HEK293 (cell line): ENCODE data around the gene FXYD6.

Experiments used
- BCL11A ChIP-seq: fragments of 450-650 bp; formaldehyde crosslinking; IDR thresholded peaks from 2 replicates; pipeline ENCODE4 v1.5.1; 2016; ENCODE audit warnings: low read depth, missing biosample characterization, missing genetic modification characterization
- EGR2 ChIP-seq: fragments of 450-650 bp; formaldehyde crosslinking; IDR thresholded peaks from 2 replicates; pipeline ENCODE4 v1.5.1; 2016; ENCODE audit warnings: low read depth, missing biosample characterization, missing genetic modification characterization
- GLIS2 ChIP-seq: fragments of 450-650 bp; formaldehyde crosslinking; IDR thresholded peaks from 2 replicates; pipeline ENCODE4 v1.5.1; 2016; ENCODE audit warnings: missing biosample characterization, missing genetic modification characterization
- HIC1 ChIP-seq: fragments of 450-650 bp; formaldehyde crosslinking; IDR thresholded peaks from 2 replicates; pipeline ENCODE4 v1.5.1; 2016; ENCODE audit warnings: missing biosample characterization, missing genetic modification characterization
- KLF1 ChIP-seq: fragments of 450-650 bp; formaldehyde crosslinking; IDR thresholded peaks from 2 replicates; pipeline ENCODE4 v1.5.1; 2016; ENCODE audit warnings: missing biosample characterization, missing genetic modification characterization
- KLF10 ChIP-seq: fragments of 450-650 bp; IDR thresholded peaks from 2 replicates; pipeline ENCODE4 v1.5.1; 2018; ENCODE audit warnings: missing biosample characterization, mild to moderate bottlenecking, missing genetic modification characterization
- KLF16 ChIP-seq: fragments of 450-650 bp; formaldehyde crosslinking; IDR thresholded peaks from 2 replicates; pipeline ENCODE4 v1.5.1; 2017; ENCODE audit warnings: missing biosample characterization, missing genetic modification characterization
- KLF9 ChIP-seq: fragments of 450-650 bp; formaldehyde crosslinking; IDR thresholded peaks from 2 replicates; pipeline ENCODE4 v1.5.1; 2016; ENCODE audit warnings: missing biosample characterization, missing genetic modification characterization, low read depth
- PRDM4 ChIP-seq: fragments of 450-650 bp; formaldehyde crosslinking; IDR thresholded peaks from 2 replicates; pipeline ENCODE4 v1.5.1; 2017; ENCODE audit warnings: missing biosample characterization, missing genetic modification characterization
- SCRT2 ChIP-seq: fragments of 450-650 bp; formaldehyde crosslinking; IDR thresholded peaks from 2 replicates; pipeline ENCODE4 v1.5.1; 2016; ENCODE audit warnings: missing biosample characterization, missing genetic modification characterization
- SP3 ChIP-seq: fragments of 450-650 bp; formaldehyde crosslinking; IDR thresholded peaks from 2 replicates; pipeline ENCODE4 v1.5.1; 2016; ENCODE audit warnings: missing biosample characterization, missing genetic modification characterization
- SP7 ChIP-seq: fragments of 450-650 bp; formaldehyde crosslinking; IDR thresholded peaks from 2 replicates; pipeline ENCODE4 v1.5.1; 2016; ENCODE audit warnings: missing biosample characterization, missing genetic modification characterization
- TRIM28 ChIP-seq: IDR thresholded peaks from 2 replicates; pipeline ENCODE4 v1.6.1; 2011; ENCODE audit warnings: low read length, control low read depth, borderline replicate concordance
- ZBTB17 ChIP-seq: fragments of 450-650 bp; formaldehyde crosslinking; IDR thresholded peaks from 2 replicates; pipeline ENCODE4 v1.5.1; 2016; ENCODE audit warnings: missing biosample characterization, missing genetic modification characterization
- ZEB2 ChIP-seq: fragments of 450-650 bp; formaldehyde crosslinking; IDR thresholded peaks from 2 replicates; pipeline ENCODE4 v1.5.1; 2016; ENCODE audit warnings: missing biosample characterization, missing genetic modification characterization
- ZFHX2 ChIP-seq: fragments of 450-650 bp; formaldehyde crosslinking; conservative IDR thresholded peaks from 2 replicates; pipeline ENCODE4 v1.5.1; 2016; ENCODE audit warnings: missing biosample characterization, missing genetic modification characterization
- ZIC2 ChIP-seq: fragments of 450-650 bp; formaldehyde crosslinking; IDR thresholded peaks from 2 replicates; pipeline ENCODE4 v1.5.1; 2016; ENCODE audit warnings: missing biosample characterization, missing genetic modification characterization
- ZNF132 ChIP-seq: fragments of 450-650 bp; formaldehyde crosslinking; IDR thresholded peaks from 2 replicates; pipeline ENCODE4 v1.5.1; 2017; ENCODE audit warnings: missing biosample characterization, missing genetic modification characterization, borderline replicate concordance
- ZNF133 ChIP-seq: fragments of 450-650 bp; formaldehyde crosslinking; IDR thresholded peaks from 2 replicates; pipeline ENCODE4 v1.5.1; 2016; ENCODE audit warnings: missing biosample characterization, missing genetic modification characterization
- ZNF16 ChIP-seq: fragments of 450-650 bp; formaldehyde crosslinking; IDR thresholded peaks from 2 replicates; pipeline ENCODE4 v1.5.1; 2016; ENCODE audit warnings: low read depth, missing biosample characterization, missing genetic modification characterization
- ZNF19 ChIP-seq: fragments of 450-650 bp; formaldehyde crosslinking; IDR thresholded peaks from 2 replicates; pipeline ENCODE4; 2016; ENCODE audit warnings: missing biosample characterization, missing genetic modification characterization, low read depth
- ZNF2 ChIP-seq: fragments of 450-650 bp; formaldehyde crosslinking; IDR thresholded peaks from 2 replicates; pipeline ENCODE4 v1.5.1; 2016; ENCODE audit warnings: missing biosample characterization, missing genetic modification characterization
- ZNF211 ChIP-seq: fragments of 450-650 bp; formaldehyde crosslinking; IDR thresholded peaks from 2 replicates; pipeline ENCODE4 v1.5.1; 2016; ENCODE audit warnings: low read depth, missing biosample characterization, missing genetic modification characterization
- ZNF24 ChIP-seq: fragments of 450-650 bp; formaldehyde crosslinking; IDR thresholded peaks from 2 replicates; pipeline ENCODE4 v1.5.1; 2016; ENCODE audit warnings: missing biosample characterization, missing genetic modification characterization
- ZNF366 ChIP-seq: fragments of 450-650 bp; formaldehyde crosslinking; conservative IDR thresholded peaks from 2 replicates; pipeline ENCODE4 v1.5.1; 2016; ENCODE audit warnings: missing biosample characterization, missing genetic modification characterization
- ZNF514 ChIP-seq: fragments of 450-650 bp; formaldehyde crosslinking; IDR thresholded peaks from 2 replicates; pipeline ENCODE4 v1.5.1; 2016; ENCODE audit warnings: missing biosample characterization, missing genetic modification characterization
- ZNF585B ChIP-seq: fragments of 450-650 bp; formaldehyde crosslinking; IDR thresholded peaks from 2 replicates; pipeline ENCODE4 v1.5.1; 2016; ENCODE audit warnings: missing biosample characterization, missing genetic modification characterization
- ZNF660 ChIP-seq: fragments of 450-650 bp; IDR thresholded peaks from 2 replicates; pipeline ENCODE4 v1.5.1; 2018; ENCODE audit warnings: missing biosample characterization, mild to moderate bottlenecking, missing genetic modification characterization
- ZNF701 ChIP-seq: fragments of 450-650 bp; formaldehyde crosslinking; IDR thresholded peaks from 2 replicates; pipeline ENCODE4 v1.5.1; 2016; ENCODE audit warnings: missing biosample characterization, missing genetic modification characterization
- ZXDB ChIP-seq: fragments of 450-650 bp; formaldehyde crosslinking; IDR thresholded peaks from 2 replicates; pipeline ENCODE4 v1.5.1; 2016; ENCODE audit warnings: missing biosample characterization, missing genetic modification characterization
- TF ChIP-seq, protein P1 (sequence below): fragments of 450-650 bp; formaldehyde crosslinking; IDR thresholded peaks from 2 replicates; pipeline ENCODE4 v1.5.1; 2016; ENCODE audit warnings: missing biosample characterization, missing genetic modification characterization, low read depth
- TF ChIP-seq, protein P2 (sequence below): fragments of 450-650 bp; formaldehyde crosslinking; IDR thresholded peaks from 2 replicates; pipeline ENCODE4 v1.5.1; 2017; ENCODE audit warnings: missing biosample characterization, missing genetic modification characterization

FXYD6 gene

DNA sequence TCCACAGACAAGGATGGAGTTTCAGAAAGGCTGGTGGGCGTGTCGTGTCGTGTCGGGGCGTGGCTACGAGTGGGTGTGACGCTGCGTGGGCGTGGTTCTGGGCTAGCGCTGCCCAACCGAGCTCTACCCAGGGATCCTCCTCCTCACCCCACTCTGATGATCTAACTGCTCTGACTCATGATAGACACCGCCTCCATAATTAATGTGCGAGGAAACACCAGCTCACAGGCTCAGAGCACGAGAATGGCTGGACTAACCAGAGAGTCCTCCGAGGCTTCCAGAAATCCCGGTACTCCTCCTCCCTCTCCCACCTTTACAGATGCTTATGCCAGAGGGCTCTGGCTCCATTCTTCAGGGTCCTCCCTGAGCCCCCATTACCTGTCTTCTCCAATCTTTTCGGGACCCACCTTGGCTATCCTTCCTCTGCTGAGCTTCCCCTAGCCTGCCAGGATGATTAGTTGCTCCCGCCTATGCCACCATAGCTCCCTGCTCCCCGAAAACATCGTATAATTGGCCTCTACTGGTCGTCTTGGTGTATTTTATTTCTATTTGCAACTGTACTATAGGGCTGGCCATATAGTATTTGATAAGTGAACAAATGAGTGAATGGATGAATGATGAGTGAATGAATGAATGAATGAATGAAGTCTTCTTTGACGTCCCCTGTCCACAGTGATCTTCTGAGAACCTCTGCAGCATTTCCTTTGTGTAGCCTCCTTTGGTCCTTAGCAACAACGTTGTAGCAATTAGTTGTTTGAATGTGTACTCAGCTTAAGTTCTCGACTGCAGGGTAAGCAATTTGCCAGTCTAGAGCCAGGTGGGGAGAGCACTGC lies 31.0 kb upstream of the FXYD6 start (continued):
- TF ChIP-seq ZNF132 = no peak
- no peak for TF ChIP-seq BCL11A (tag by site-specific recombination)
- peak; percentile 38; the same call in 1 of the 2 replicates for TF ChIP-seq ZNF133 (tag by site-specific recombination)
- peak; percentile 97 for TF ChIP-seq EGR2 (tag by site-specific recombination)
- TF ChIP-seq KLF16 = peak; percentile 77
- TF ChIP-seq KLF9 (tag by site-specific recombination) = peak; percentile 100
- no peak for TF ChIP-seq ZNF514 (tag by site-specific recombination)
- peak; percentile 41; the same call in 1 of the 2 replicates for TF ChIP-seq ZIC2 (tag by site-specific recombination)
- TF ChIP-seq, protein P1, sequence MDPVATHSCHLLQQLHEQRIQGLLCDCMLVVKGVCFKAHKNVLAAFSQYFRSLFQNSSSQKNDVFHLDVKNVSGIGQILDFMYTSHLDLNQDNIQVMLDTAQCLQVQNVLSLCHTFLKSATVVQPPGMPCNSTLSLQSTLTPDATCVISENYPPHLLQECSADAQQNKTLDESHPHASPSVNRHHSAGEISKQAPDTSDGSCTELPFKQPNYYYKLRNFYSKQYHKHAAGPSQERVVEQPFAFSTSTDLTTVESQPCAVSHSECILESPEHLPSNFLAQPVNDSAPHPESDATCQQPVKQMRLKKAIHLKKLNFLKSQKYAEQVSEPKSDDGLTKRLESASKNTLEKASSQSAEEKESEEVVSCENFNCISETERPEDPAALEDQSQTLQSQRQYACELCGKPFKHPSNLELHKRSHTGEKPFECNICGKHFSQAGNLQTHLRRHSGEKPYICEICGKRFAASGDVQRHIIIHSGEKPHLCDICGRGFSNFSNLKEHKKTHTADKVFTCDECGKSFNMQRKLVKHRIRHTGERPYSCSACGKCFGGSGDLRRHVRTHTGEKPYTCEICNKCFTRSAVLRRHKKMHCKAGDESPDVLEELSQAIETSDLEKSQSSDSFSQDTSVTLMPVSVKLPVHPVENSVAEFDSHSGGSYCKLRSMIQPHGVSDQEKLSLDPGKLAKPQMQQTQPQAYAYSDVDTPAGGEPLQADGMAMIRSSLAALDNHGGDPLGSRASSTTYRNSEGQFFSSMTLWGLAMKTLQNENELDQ (tag by site-specific recombination) = no peak
- peak; percentile 74 for TF ChIP-seq SP7 (tag by site-specific recombination)
- TF ChIP-seq KLF1 (tag by site-specific recombination) = peak; percentile 71
- TF ChIP-seq SP3 (tag by site-specific recombination) = peak; percentile 85
- no peak for TF ChIP-seq ZNF19 (tag by site-specific recombination)
- TF ChIP-seq GLIS2 (tag by site-specific recombination) = no peak
- no peak for TF ChIP-seq ZNF585B (tag by site-specific recombination)
- peak; percentile 93 for TF ChIP-seq KLF10 (tag by site-specific recombination)
- peak; percentile 99 for TF ChIP-seq ZNF24 (tag by site-specific recombination)
- peak; percentile 47; the same call in 1 of the 2 replicates for TF ChIP-seq TRIM28
- peak; percentile 35; the same call in 1 of the 2 replicates for TF ChIP-seq ZNF16
- TF ChIP-seq, protein P2, sequence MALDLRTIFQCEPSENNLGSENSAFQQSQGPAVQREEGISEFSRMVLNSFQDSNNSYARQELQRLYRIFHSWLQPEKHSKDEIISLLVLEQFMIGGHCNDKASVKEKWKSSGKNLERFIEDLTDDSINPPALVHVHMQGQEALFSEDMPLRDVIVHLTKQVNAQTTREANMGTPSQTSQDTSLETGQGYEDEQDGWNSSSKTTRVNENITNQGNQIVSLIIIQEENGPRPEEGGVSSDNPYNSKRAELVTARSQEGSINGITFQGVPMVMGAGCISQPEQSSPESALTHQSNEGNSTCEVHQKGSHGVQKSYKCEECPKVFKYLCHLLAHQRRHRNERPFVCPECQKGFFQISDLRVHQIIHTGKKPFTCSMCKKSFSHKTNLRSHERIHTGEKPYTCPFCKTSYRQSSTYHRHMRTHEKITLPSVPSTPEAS = no peak
- TF ChIP-seq PRDM4 (tag by site-specific recombination) = no peak
- 0 out of 2 replicates have a peak, but pooled peaks have one; percentile 32 for TF ChIP-seq ZNF660
- TF ChIP-seq SCRT2 = no peak
- peak; percentile 88 for TF ChIP-seq HIC1
- TF ChIP-seq ZNF701 (tag by site-specific recombination) = no peak
- TF ChIP-seq ZNF2 = peak; percentile 31; the same call in 1 of the 2 replicates
- peak; percentile 20; the same call in 1 of the 2 replicates for TF ChIP-seq ZEB2 (tag by site-specific recombination)
- peak; percentile 87 for TF ChIP-seq ZBTB17 (tag by site-specific recombination)
- TF ChIP-seq ZNF211 (tag by site-specific recombination) = no peak
- peak; percentile 98 for TF ChIP-seq ZFHX2
- TF ChIP-seq ZXDB = no peak
- TF ChIP-seq ZNF366 (tag by site-specific recombination) = no peak; the same call in 1 of the 2 replicates
